PC-3 (cell line): ENCODE measurements around the gene DLGAP1. TPM values are rescaled to one million over a fixed set of nuclear protein-coding genes. Genes with fewer than 3 reads are reported as not detected.

Source experiments
- ATAC-seq: fragments of 200-7000 bp; cut with Tn5 transposase; 2 replicates; pipeline ENCODE4 v1.9.1; 2020; ENCODE audit warnings: mild to moderate bottlenecking, moderate library complexity
- BruUV-seq: library from RNA; stranded (reverse); fragments of 400-500 nt; replicated peaks from 2 replicates; lab custom pipeline; 2021; lab: Mats Ljungman, UMichigan
- CTCF ChIA-PET: fragments of 300-600 bp; sonication (Branson Sonifier 250); formaldehyde crosslinking; loops from one replicate; lab custom pipeline; 2022; ENCODE audit warnings: antibody characterized with exemption; lab: Charles Lee
- POLR2A ChIA-PET: fragments of 300-600 bp; sonication (Branson Sonifier 250); formaldehyde crosslinking; loops from one replicate; lab custom pipeline; 2022; ENCODE audit warnings: antibody characterized with exemption; ENCODE audit not compliant: unreplicated experiment; lab: Charles Lee
- DNase-seq: peaks from one replicate; pipeline ENCODE4 v3.0.0-alpha.2; 2015
- H2AFZ ChIP-seq: fragments of 300-600 bp; sonication (generic); 2 replicates; pipeline ENCODE4 v1.6.0; 2016; ENCODE audit warnings: antibody characterized with exemption, low read length
- H3F3A ChIP-seq: fragments of 300-600 bp; sonication (generic); one replicate; pipeline ENCODE4 v1.6.0; 2017; ENCODE audit warnings: antibody characterized with exemption, low read length, control low read depth, mild to moderate bottlenecking; ENCODE audit not compliant: unreplicated experiment
- H3K27ac ChIP-seq: fragments of 300-600 bp; sonication (generic); 2 replicates; pipeline ENCODE4 v1.5.1; 2016; ENCODE audit warnings: mild to moderate bottlenecking, low read length
- H3K27me3 ChIP-seq: fragments of 300-600 bp; sonication (generic); 2 replicates; pipeline ENCODE4 v1.6.1; 2016; ENCODE audit warnings: low read length, mixed read lengths
- H3K36me3 ChIP-seq: fragments of 300-600 bp; sonication (generic); 2 replicates; pipeline ENCODE4 v1.6.1; 2016; ENCODE audit warnings: low read depth, mixed run types, low read length, mixed read lengths
- H3K4me1 ChIP-seq: fragments of 300-600 bp; sonication (generic); 2 replicates; pipeline ENCODE4 v1.5.1; 2016; ENCODE audit warnings: low read length; ENCODE audit not compliant: insufficient read depth
- H3K4me2 ChIP-seq: fragments of 300-600 bp; sonication (generic); 2 replicates; pipeline ENCODE4 v1.6.0; 2016; ENCODE audit warnings: low read length
- H3K4me3 ChIP-seq: fragments of 300-600 bp; sonication (generic); 2 replicates; pipeline ENCODE4 v1.5.1; 2016; ENCODE audit warnings: mild to moderate bottlenecking, low read length, mixed read lengths
- H3K79me2 ChIP-seq: fragments of 300-600 bp; sonication (generic); 2 replicates; pipeline ENCODE4 v1.6.1; 2017; ENCODE audit warnings: low read length, mixed read lengths
- H3K9ac ChIP-seq: fragments of 300-600 bp; sonication (generic); 2 replicates; pipeline ENCODE4 v1.6.0; 2016; ENCODE audit warnings: mild to moderate bottlenecking, low read length
- H3K9me2 ChIP-seq: fragments of 300-600 bp; sonication (generic); replicated peaks from 2 replicates; pipeline ENCODE4 v1.6.1; 2016; ENCODE audit warnings: mixed run types, low read length, mixed read lengths
- H3K9me3 ChIP-seq: fragments of 300-600 bp; sonication (generic); 2 replicates; pipeline ENCODE4 v1.6.1; 2016; ENCODE audit warnings: low read length, mixed read lengths
- H4K20me1 ChIP-seq: fragments of 300-600 bp; sonication (generic); 2 replicates; pipeline ENCODE4 v1.6.1; 2016; ENCODE audit warnings: low read length, mixed read lengths
- CTCF ChIP-seq: fragments of 300-600 bp; sonication (generic); conservative IDR thresholded peaks from 2 replicates; pipeline ENCODE4 v1.5.1; 2017; ENCODE audit warnings: antibody characterized with exemption, low read depth, mild to moderate bottlenecking, low read length
- EZH2 ChIP-seq: fragments of 300-600 bp; sonication (generic); IDR thresholded peaks from one replicate; pipeline ENCODE4 v1.6.1; 2017; ENCODE audit warnings: antibody characterized with exemption, mild to moderate bottlenecking, low read length; ENCODE audit not compliant: unreplicated experiment
- EZH2phosphoT487 ChIP-seq: fragments of 300-600 bp; sonication (generic); IDR thresholded peaks from 2 replicates; pipeline ENCODE4 v1.6.1; 2018; ENCODE audit warnings: mild to moderate bottlenecking, antibody characterized with exemption, low read length, borderline replicate concordance
- intact Hi-C: fragments of 100-400 bp; cut with micrococcal nuclease; formaldehyde crosslinking; loops from 2 replicates; pipeline ENCODE4 v1.9.0; 2023
- total RNA-seq: library from RNA; depleted of rRNA; stranded (reverse); fragments of >200 nt; gene quantifications from 2 replicates; pipeline ENCODE4 v1.2.3, GENCODE V29; 2014

DLGAP1 gene
- total RNA-seq, 1 experiment from 2014 or later = not detected

GRCh38 chr18:4351005-4351404 lies 104.1 kb downstream of the DLGAP1 start:
- no TSS peak for BruUV-seq
- no peak overlapping the region for H2AFZ ChIP-seq
- H3K4me3 ChIP-seq = no peak overlapping the region
- H3F3A ChIP-seq = no peaks in the 10 kb centered on the region
- H3K9me3 ChIP-seq = peaks cover 23% of the 10 kb centered on the region; the same call in 1 of the 2 replicates
- POLR2A ChIA-PET = no interaction called here
- no peaks in the 10 kb centered on the region for H3K79me2 ChIP-seq
- H3K9ac ChIP-seq = no peak overlapping the region
- no peaks in the 10 kb centered on the region for H3K9me2 ChIP-seq
- H3K4me1 ChIP-seq = no peaks in the 10 kb centered on the region
- no peak overlapping the region for H3K27ac ChIP-seq
- no peaks in the 10 kb centered on the region for H4K20me1 ChIP-seq
- no peaks in the 10 kb centered on the region for H3K27me3 ChIP-seq
- intact Hi-C loops = no loop called here
- CTCF ChIA-PET = no interaction called here
- H3K36me3 ChIP-seq = no peaks in the 10 kb centered on the region
- no peak overlapping the region for H3K4me2 ChIP-seq
- TF ChIP-seq EZH2 = no peak
- no peak for TF ChIP-seq CTCF
- TF ChIP-seq EZH2phosphoT487 = no peak
- no peak for DNase-seq
- ATAC-seq = no peak

- Histone ChIP-seq H3F3A (no peaks in the 10 kb centered on the region), H3K36me3 (no peaks in the 10 kb centered on the region), H3K9ac (no peak overlapping the region), H4K20me1 (no peaks in the 10 kb centered on the region), H3K27me3 (no peaks in the 10 kb centered on the region), H3K4me3 (no peak overlapping the region), H3K27ac (no peak overlapping the region), H2AFZ (no peak overlapping the region), H3K4me1 (no peaks in the 10 kb centered on the region), H3K9me3 (peaks cover 25% of the 10 kb centered on the region), H3K9me2 (no peaks in the 10 kb centered on the region), H3K79me2 (no peaks in the 10 kb centered on the region), H3K4me2 (no peak overlapping the region)
- ChIA-PET POLR2A (no interaction called here), CTCF (no interaction called here)
- no TSS peak for BruUV-seq
- TF ChIP-seq EZH2 (no peak), EZH2phosphoT487 (no peak), CTCF (no peak)
- DNase-seq = no peak
- intact Hi-C loops = no loop called here
- no peak for ATAC-seq
Observed at GRCh38 chr18:4335386-4335785, 119.7 kb downstream of the DLGAP1 start.

GRCh38 chr18:4333043-4333442 lies 122.1 kb downstream of the DLGAP1 start:
- BruUV-seq = no TSS peak
- no peak for ATAC-seq

More at GRCh38 chr18:4333043-4333442, 122.1 kb downstream of the DLGAP1 start:
- TF ChIP-seq CTCF = no peak
- TF ChIP-seq EZH2 = no peak
- no peak for TF ChIP-seq EZH2phosphoT487
- no peak for DNase-seq
- Histone ChIP-seq H3K4me3 (no peak overlapping the region), H3F3A (no peaks in the 10 kb centered on the region), H3K4me1 (no peaks in the 10 kb centered on the region), H4K20me1 (no peaks in the 10 kb centered on the region), H3K9ac (no peak overlapping the region), H3K4me2 (no peak overlapping the region), H3K36me3 (no peaks in the 10 kb centered on the region), H2AFZ (no peak overlapping the region), H3K79me2 (no peaks in the 10 kb centered on the region), H3K9me3 (peaks cover 25% of the 10 kb centered on the region), H3K9me2 (no peaks in the 10 kb centered on the region), H3K27ac (no peak overlapping the region), H3K27me3 (no peaks in the 10 kb centered on the region)
- CTCF ChIA-PET = no interaction called here
- intact Hi-C loops = no loop called here
- POLR2A ChIA-PET = no interaction called here
